ACC112 (cell line): ENCODE data around the gene ARNT2.

Experiments
- H2AFZ ChIP-seq: fragments of 200-600 bp; sonication (generic); one replicate; pipeline ENCODE4 v1.6.0; 2017; ENCODE audit warnings: antibody characterized with exemption, low read length; ENCODE audit not compliant: unreplicated experiment
- H3K27ac ChIP-seq: fragments of 200-600 bp; sonication (generic); 2 replicates; pipeline ENCODE4 v1.5.1; 2014; ENCODE audit warnings: low read depth, mild to moderate bottlenecking, antibody characterized with exemption, low read length, moderate library complexity
- H3K27me3 ChIP-seq: fragments of 200-600 bp; sonication (generic); 2 replicates; pipeline ENCODE4 v1.6.1; 2014; ENCODE audit warnings: mild to moderate bottlenecking, antibody characterized with exemption, low read length, moderate library complexity, mixed read lengths; ENCODE audit not compliant: insufficient read depth
- H3K36me3 ChIP-seq: fragments of 200-600 bp; sonication (generic); 2 replicates; pipeline ENCODE4 v1.6.1; 2016; ENCODE audit warnings: mild to moderate bottlenecking, antibody characterized with exemption, low read length, moderate library complexity, mixed read lengths; ENCODE audit not compliant: insufficient read depth
- H3K4me1 ChIP-seq: fragments of 200-600 bp; sonication (generic); one replicate; pipeline ENCODE4 v1.6.1; 2016; ENCODE audit warnings: low read length, mixed read lengths; ENCODE audit not compliant: insufficient read depth, unreplicated experiment, control insufficient read depth
- H3K4me3 ChIP-seq: fragments of 200-600 bp; sonication (generic); 2 replicates; pipeline ENCODE4 v1.5.1; 2014; ENCODE audit warnings: mild to moderate bottlenecking, low read depth, low read length
- H3K79me2 ChIP-seq: fragments of 200-600 bp; sonication (generic); one replicate; pipeline ENCODE4 v1.6.0; 2016; ENCODE audit warnings: low read length; ENCODE audit not compliant: control insufficient read depth, unreplicated experiment, insufficient read depth

The ARNT2 gene

GRCh38 chr15:80404057-80404760, at the start of gene ARNT2:
TSS of gene ARNT2 (plus strand) at chr15:80404382. CDS start at chr15:80404516, 134 bp downstream.
- H3K27me3 ChIP-seq, result peaks cover 94% of the 10 kb centered on the region
- no peaks in the 10 kb centered on the region for H3K79me2 ChIP-seq
- no peak within 1 kb of the TSS for H3K27ac ChIP-seq
- H3K4me1 ChIP-seq, result peaks cover 4% of the 10 kb centered on the region
- H2AFZ ChIP-seq, result peak within 1 kb of the TSS; percentile 85
- H3K36me3 ChIP-seq, result no peaks in the 10 kb centered on the region
- peak within 1 kb of the TSS; percentile 69 for H3K4me3 ChIP-seq

GRCh38 chr15:80367094-80367493, 37.1 kb upstream of the ARNT2 start:
- no peaks in the 10 kb centered on the region for H3K36me3 ChIP-seq
- no peak overlapping the region for H2AFZ ChIP-seq
- no peak overlapping the region for H3K27ac ChIP-seq
- no peak overlapping the region for H3K4me3 ChIP-seq
- no peaks in the 10 kb centered on the region for H3K79me2 ChIP-seq
- H3K27me3 ChIP-seq, result peaks cover 18% of the 10 kb centered on the region; the same call in 1 of the 2 replicates
- H3K4me1 ChIP-seq, result no peaks in the 10 kb centered on the region

- no peak overlapping the region for H3K27ac ChIP-seq
- H3K36me3 ChIP-seq, result no peaks in the 10 kb centered on the region
- H3K4me3 ChIP-seq, result no peak overlapping the region
Measured at GRCh38 chr15:80367661-80368060, 36.5 kb upstream of the ARNT2 start.

GRCh38 chr15:80371924-80372323, 32.3 kb upstream of the ARNT2 start:
- no peaks in the 10 kb centered on the region for H3K4me1 ChIP-seq
- no peak overlapping the region for H3K4me3 ChIP-seq
- H3K27ac ChIP-seq, result no peak overlapping the region
- H3K27me3 ChIP-seq, result peaks cover 18% of the 10 kb centered on the region
- H3K36me3 ChIP-seq, result no peaks in the 10 kb centered on the region
- no peak overlapping the region for H2AFZ ChIP-seq
- no peaks in the 10 kb centered on the region for H3K79me2 ChIP-seq

More at GRCh38 chr15:80367661-80368060, 36.5 kb upstream of the ARNT2 start:
- Histone ChIP-seq H3K79me2 (no peaks in the 10 kb centered on the region), H3K27me3 (peaks cover 15% of the 10 kb centered on the region; the same call in 1 of the 2 replicates), H3K4me1 (no peaks in the 10 kb centered on the region), H2AFZ (no peak overlapping the region)

- Histone ChIP-seq H2AFZ (no peak overlapping the region), H3K79me2 (no peaks in the 10 kb centered on the region), H3K27ac (no peak overlapping the region), H3K27me3 (peaks cover 42% of the 10 kb centered on the region), H3K4me3 (no peak overlapping the region), H3K4me1 (no peaks in the 10 kb centered on the region), H3K36me3 (no peaks in the 10 kb centered on the region)
Measured at GRCh38 chr15:80374441-80374840, 29.7 kb upstream of the ARNT2 start.

- Histone ChIP-seq H3K36me3 (no peaks in the 10 kb centered on the region), H2AFZ (no peak overlapping the region), H3K4me1 (no peaks in the 10 kb centered on the region), H3K27ac (no peak overlapping the region), H3K79me2 (no peaks in the 10 kb centered on the region), H3K27me3 (peaks cover 57% of the 10 kb centered on the region), H3K4me3 (no peak overlapping the region)
Measured at GRCh38 chr15:80375968-80376891, 28.0 kb upstream of the ARNT2 start.

- Histone ChIP-seq H2AFZ (no peak overlapping the region), H3K4me3 (no peak overlapping the region), H3K27me3 (peaks cover 59% of the 10 kb centered on the region), H3K4me1 (no peaks in the 10 kb centered on the region), H3K27ac (no peak overlapping the region), H3K79me2 (no peaks in the 10 kb centered on the region), H3K36me3 (no peaks in the 10 kb centered on the region)
Measured at GRCh38 chr15:80379693-80380092, 24.5 kb upstream of the ARNT2 start.

- Histone ChIP-seq H3K27ac (no peak overlapping the region), H3K27me3 (peaks cover 58% of the 10 kb centered on the region), H3K36me3 (no peaks in the 10 kb centered on the region), H3K4me3 (no peak overlapping the region), H3K4me1 (no peaks in the 10 kb centered on the region), H2AFZ (no peak overlapping the region), H3K79me2 (no peaks in the 10 kb centered on the region)
Measured at GRCh38 chr15:80380154-80380553, 24.0 kb upstream of the ARNT2 start.

- Histone ChIP-seq H3K27me3 (peaks cover 56% of the 10 kb centered on the region), H3K36me3 (no peaks in the 10 kb centered on the region), H3K27ac (no peak overlapping the region), H3K4me3 (no peak overlapping the region), H2AFZ (no peak overlapping the region), H3K79me2 (no peaks in the 10 kb centered on the region), H3K4me1 (no peaks in the 10 kb centered on the region)
Measured at GRCh38 chr15:80382285-80382684, 21.9 kb upstream of the ARNT2 start.

GRCh38 chr15:80384432-80384831, 19.8 kb upstream of the ARNT2 start:
- Histone ChIP-seq H3K4me1 (no peaks in the 10 kb centered on the region), H3K36me3 (no peaks in the 10 kb centered on the region), H3K27me3 (peaks cover 56% of the 10 kb centered on the region), H3K4me3 (no peak overlapping the region), H2AFZ (no peak overlapping the region), H3K27ac (no peak overlapping the region), H3K79me2 (no peaks in the 10 kb centered on the region)
